ENCODE results near the gene PYY. TPM values are rescaled to one million over a fixed set of nuclear protein-coding genes. Genes with fewer than 3 reads are reported as not detected.

PYY gene
- polyA plus RNA-seq, 1 donor from 2014 or later = not detected

DNA sequence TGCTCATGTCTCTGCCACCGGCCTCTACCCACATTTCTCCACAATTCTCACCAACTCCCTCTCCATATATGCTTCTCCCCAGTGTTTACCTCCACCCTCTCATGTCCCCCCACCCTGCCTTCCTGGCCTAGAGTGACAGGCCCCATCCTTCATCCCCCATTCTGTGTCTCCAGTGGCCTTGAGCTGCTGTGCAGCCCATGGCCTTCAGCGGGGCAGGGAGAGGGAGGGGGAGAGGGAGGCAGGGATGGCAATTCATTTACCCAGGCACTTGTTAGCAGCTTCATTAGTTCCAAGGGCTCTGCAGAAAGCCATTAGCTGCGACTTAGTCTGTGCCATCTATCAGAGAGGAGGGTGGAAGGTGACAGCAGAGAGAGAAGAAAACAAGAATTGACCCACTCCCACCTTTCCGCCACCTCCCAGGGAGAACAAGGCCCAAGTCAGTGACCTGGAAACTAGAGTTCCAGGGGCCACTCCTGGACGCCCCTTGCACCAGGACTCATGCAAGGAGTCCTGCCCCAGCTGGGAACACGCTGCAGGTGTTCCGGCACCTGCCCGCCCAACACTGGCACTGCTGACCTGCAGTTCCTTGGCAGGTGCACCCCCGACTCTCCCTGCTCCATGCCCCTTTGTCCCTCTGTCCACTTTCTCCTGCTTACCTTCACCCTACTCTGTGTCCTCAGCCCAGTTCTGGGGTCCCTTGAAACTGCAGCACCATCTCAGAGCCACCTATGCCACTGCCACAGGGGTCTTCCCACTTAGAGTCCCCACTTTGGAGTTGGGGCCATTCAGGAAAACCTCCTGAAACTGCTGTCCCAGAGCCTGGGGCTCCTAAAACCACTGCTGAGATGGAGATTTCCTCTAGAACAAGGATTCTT lies 23.5 kb upstream of the PYY start:
- no peak overlapping the region for H2AFZ ChIP-seq (ENCODE audit: low read depth, low read length)
- H3K9me3 ChIP-seq (ENCODE audit: low read length) = no peaks in the 10 kb centered on the region
- no peaks in the 10 kb centered on the region for H3F3A ChIP-seq (ENCODE audit: insufficient read depth, low read length, poor library complexity, severe bottlenecking)
- H4K20me1 ChIP-seq (ENCODE audit: insufficient read depth) = no peaks in the 10 kb centered on the region
- no peak overlapping the region for H3K4me2 ChIP-seq (ENCODE audit: low read length)
- no peaks in the 10 kb centered on the region for H3K79me2 ChIP-seq (replicated peaks; ENCODE audit: insufficient read depth, low read length)
- no peak for TF ChIP-seq EP300 (conservative IDR thresholded peaks at IDR 0.05; ENCODE audit: poor library complexity, severe bottlenecking)
- TF ChIP-seq POLR2AphosphoS5 (IDR thresholded peaks at IDR 0.05) = no peak
- TF ChIP-seq TAF1 (IDR thresholded peaks at IDR 0.05; ENCODE audit: low read depth) = no peak
- TF ChIP-seq, protein P1, sequence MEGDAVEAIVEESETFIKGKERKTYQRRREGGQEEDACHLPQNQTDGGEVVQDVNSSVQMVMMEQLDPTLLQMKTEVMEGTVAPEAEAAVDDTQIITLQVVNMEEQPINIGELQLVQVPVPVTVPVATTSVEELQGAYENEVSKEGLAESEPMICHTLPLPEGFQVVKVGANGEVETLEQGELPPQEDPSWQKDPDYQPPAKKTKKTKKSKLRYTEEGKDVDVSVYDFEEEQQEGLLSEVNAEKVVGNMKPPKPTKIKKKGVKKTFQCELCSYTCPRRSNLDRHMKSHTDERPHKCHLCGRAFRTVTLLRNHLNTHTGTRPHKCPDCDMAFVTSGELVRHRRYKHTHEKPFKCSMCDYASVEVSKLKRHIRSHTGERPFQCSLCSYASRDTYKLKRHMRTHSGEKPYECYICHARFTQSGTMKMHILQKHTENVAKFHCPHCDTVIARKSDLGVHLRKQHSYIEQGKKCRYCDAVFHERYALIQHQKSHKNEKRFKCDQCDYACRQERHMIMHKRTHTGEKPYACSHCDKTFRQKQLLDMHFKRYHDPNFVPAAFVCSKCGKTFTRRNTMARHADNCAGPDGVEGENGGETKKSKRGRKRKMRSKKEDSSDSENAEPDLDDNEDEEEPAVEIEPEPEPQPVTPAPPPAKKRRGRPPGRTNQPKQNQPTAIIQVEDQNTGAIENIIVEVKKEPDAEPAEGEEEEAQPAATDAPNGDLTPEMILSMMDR (IDR thresholded peaks at IDR 0.05; ENCODE audit: poor library complexity, severe bottlenecking) = no peak
- TF ChIP-seq RAD21 (conservative IDR thresholded peaks at IDR 0.05) = no peak
- no peak for TF ChIP-seq SMC3 (conservative IDR thresholded peaks at IDR 0.05; ENCODE audit: poor library complexity)
- H3K9ac ChIP-seq (ENCODE audit: low read length) = no peak overlapping the region
- no peaks in the 10 kb centered on the region for H3K36me3 ChIP-seq (ENCODE audit: insufficient read depth, low read length)
- no peaks in the 10 kb centered on the region for H3K9me2 ChIP-seq (ENCODE audit: insufficient read depth, low read length)
- no peak overlapping the region for H3K4me3 ChIP-seq (ENCODE audit: low read length)
- no peak overlapping the region for H3K27ac ChIP-seq (ENCODE audit: low read length)
- H3K27me3 ChIP-seq (ENCODE audit: insufficient read depth, low read depth, low read length) = peaks cover 2% of the 10 kb centered on the region

DNA sequence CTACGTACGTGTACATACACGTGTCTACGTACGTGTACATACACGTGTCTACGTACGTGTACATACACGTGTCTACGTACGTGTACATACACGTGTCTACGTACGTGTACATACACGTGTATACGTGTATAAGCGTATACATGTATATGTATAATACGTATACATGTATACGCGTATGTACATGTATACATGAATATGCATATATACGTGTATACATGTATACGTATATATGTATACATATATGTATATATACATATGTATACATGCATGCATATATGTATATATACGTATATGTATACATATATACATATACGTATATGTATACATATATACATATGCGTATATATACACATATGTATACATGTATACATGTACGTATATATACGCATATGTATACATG lies 22.2 kb upstream of the PYY start:
- no peak overlapping the region for H3K9ac ChIP-seq (ENCODE audit: low read length)
- H3K36me3 ChIP-seq (ENCODE audit: insufficient read depth, low read length) = no peaks in the 10 kb centered on the region
- H3K9me2 ChIP-seq (ENCODE audit: insufficient read depth, low read length) = no peaks in the 10 kb centered on the region
- H3K27me3 ChIP-seq (ENCODE audit: insufficient read depth, low read depth, low read length) = no peaks in the 10 kb centered on the region
- H2AFZ ChIP-seq (ENCODE audit: low read depth, low read length) = no peak overlapping the region
- H3K9me3 ChIP-seq (ENCODE audit: low read length) = no peaks in the 10 kb centered on the region
- TF ChIP-seq RAD21 (conservative IDR thresholded peaks at IDR 0.05) (no peak), SMC3 (conservative IDR thresholded peaks at IDR 0.05; ENCODE audit: poor library complexity) (no peak), TAF1 (IDR thresholded peaks at IDR 0.05; ENCODE audit: low read depth) (no peak), EZH2 (IDR thresholded peaks at IDR 0.05; ENCODE audit: borderline replicate concordance, insufficient read depth, low read length, poor library complexity, severe bottlenecking) (no peak), REST (IDR thresholded peaks at IDR 0.05; ENCODE audit: borderline replicate concordance) (no peak), MXI1 (conservative IDR thresholded peaks at IDR 0.05; ENCODE audit: poor library complexity, severe bottlenecking) (no peak), EP300 (conservative IDR thresholded peaks at IDR 0.05; ENCODE audit: poor library complexity, severe bottlenecking) (no peak), POLR2AphosphoS5 (IDR thresholded peaks at IDR 0.05) (no peak)
- TF ChIP-seq, protein P1 (IDR thresholded peaks at IDR 0.05; ENCODE audit: poor library complexity, severe bottlenecking) = no peak
- no peak overlapping the region for H3K4me3 ChIP-seq (ENCODE audit: low read length)
- H3K27ac ChIP-seq (ENCODE audit: low read length) = no peak overlapping the region
- no peak overlapping the region for H3K4me2 ChIP-seq (ENCODE audit: low read length)
- no peaks in the 10 kb centered on the region for H4K20me1 ChIP-seq (ENCODE audit: insufficient read depth)
- H3K79me2 ChIP-seq (replicated peaks; ENCODE audit: insufficient read depth, low read length) = no peaks in the 10 kb centered on the region
- no peaks in the 10 kb centered on the region for H3F3A ChIP-seq (ENCODE audit: insufficient read depth, low read length, poor library complexity, severe bottlenecking)

Data from neural cell (in vitro differentiated cells).